CD14-positive monocyte (primary cell): ENCODE results near the gene PIEZO2. TPM values are rescaled to one million over a fixed set of nuclear protein-coding genes. Genes with fewer than 3 reads are reported as not detected.

Experiments
- DNase-seq, 3 donors: peaks; one replicate each; pipeline ENCODE4 v3.0.0-alpha.2; 2011 to 2022
- H2AFZ ChIP-seq: 2 replicates; pipeline ENCODE4 v1.6.0; 2012; ENCODE audit warnings: mild to moderate bottlenecking, low read depth, low read length, inconsistent platforms; ENCODE audit not compliant: insufficient read depth, poor library complexity, severe bottlenecking
- H3K27ac ChIP-seq, 2 donors: 1 replicate in 1 of 2; 2 replicates in 1 of 2; pipeline ENCODE4 v1.5.1; 2012 to 2013; ENCODE audit warnings: low read length in 2 of 2, control low read depth in 1 of 2, inconsistent platforms in 1 of 2, low read depth in 1 of 2, mild to moderate bottlenecking in 1 of 2
- H3K27me3 ChIP-seq, 2 donors: one replicate each; pipeline versions ENCODE4 v1.6.0 to v1.6.1; 2011 to 2013; ENCODE audit warnings: low read length in 2 of 2; ENCODE audit not compliant: control insufficient read depth in 2 of 2, insufficient read depth in 2 of 2
- H3K36me3 ChIP-seq, 2 donors: replicated peaks in 1 of 2; 1 replicate in 1 of 2; 2 replicates in 1 of 2; pipeline versions ENCODE4 v1.5.1 to v1.6.1; 2012 to 2013; ENCODE audit warnings: low read length in 2 of 2, control low read depth in 1 of 2, inconsistent platforms in 1 of 2, mild to moderate bottlenecking in 1 of 2; ENCODE audit not compliant: insufficient read depth in 2 of 2, control insufficient read depth in 1 of 2
- H3K4me1 ChIP-seq, 2 donors: 1 replicate in 1 of 2; 2 replicates in 1 of 2; pipeline versions ENCODE4 v1.5.1 to v1.6.1; 2012 to 2013; ENCODE audit warnings: low read length in 2 of 2, control low read depth in 1 of 2, inconsistent platforms in 1 of 2, mild to moderate bottlenecking in 1 of 2, moderate library complexity in 1 of 2; ENCODE audit not compliant: insufficient read depth in 2 of 2, control insufficient read depth in 1 of 2
- H3K4me2 ChIP-seq: replicated peaks from 2 replicates; pipeline ENCODE3; 2012; ENCODE audit warnings: low read length, moderate library complexity, mild to moderate bottlenecking; ENCODE audit not compliant: poor library complexity, severe bottlenecking; ENCODE audit errors: extremely low read depth
- H3K4me3 ChIP-seq, 3 experiments: fragments of 200-600 bp in 1 of 3; sonication (generic) in 1 of 3; replicated peaks in 1 of 3; 1 replicate in 2 of 3; 2 replicates in 1 of 3; pipeline ENCODE4 v1.5.1; 2011 to 2013; ENCODE audit warnings: low read length in 3 of 3, mild to moderate bottlenecking in 3 of 3, control low read depth in 2 of 3, low read depth in 2 of 3, inconsistent platforms in 1 of 3, moderate library complexity in 1 of 3
- H3K79me2 ChIP-seq: 2 replicates; pipeline ENCODE4 v1.6.0; 2012; ENCODE audit warnings: mild to moderate bottlenecking, control low read depth, inconsistent platforms, low read length, moderate library complexity; ENCODE audit not compliant: insufficient read depth
- H3K9ac ChIP-seq: 2 replicates; pipeline ENCODE4 v1.6.0; 2017; ENCODE audit warnings: low read length, mild to moderate bottlenecking; ENCODE audit not compliant: insufficient read depth, poor library complexity, severe bottlenecking
- H3K9me3 ChIP-seq, 2 donors: replicated peaks in 1 of 2; 1 replicate in 1 of 2; 2 replicates in 1 of 2; pipeline versions ENCODE4 v1.5.1 to v1.6.1; 2012 to 2013; ENCODE audit warnings: low read length in 2 of 2, control low read depth in 1 of 2; ENCODE audit not compliant: control insufficient read depth in 1 of 2, insufficient read depth in 1 of 2
- H4K20me1 ChIP-seq: 2 replicates; pipeline ENCODE4 v1.6.0; 2012; ENCODE audit warnings: mild to moderate bottlenecking, low read length, control low read depth, moderate library complexity; ENCODE audit not compliant: insufficient read depth
- H3K27ac Mint-ChIP-seq, 7 donors: one replicate each; pipeline ENCODE4 v1.8.0; 2020; ENCODE audit warnings: mild to moderate bottlenecking in 7 of 7, mixed read lengths in 7 of 7, moderate library complexity in 6 of 7, inconsistent platforms in 2 of 7
- H3K27me3 Mint-ChIP-seq, 3 donors: one replicate each; pipeline ENCODE4 v1.8.0; 2021 to 2022; ENCODE audit warnings: low read depth in 3 of 3, mild to moderate bottlenecking in 3 of 3, mixed read lengths in 3 of 3, moderate library complexity in 3 of 3, inconsistent platforms in 1 of 3
- H3K36me3 Mint-ChIP-seq, 2 donors: one replicate each; pipeline ENCODE4 v1.8.0; 2020; ENCODE audit warnings: mixed read lengths in 2 of 2, inconsistent platforms in 1 of 2, mild to moderate bottlenecking in 1 of 2
- H3K4me1 Mint-ChIP-seq: one replicate; pipeline ENCODE4 v1.8.0; 2020; ENCODE audit warnings: mild to moderate bottlenecking, mixed read lengths
- H3K4me3 Mint-ChIP-seq, 2 donors: one replicate each; pipeline ENCODE4 v1.8.0; 2020; ENCODE audit warnings: mild to moderate bottlenecking in 2 of 2, mixed read lengths in 2 of 2, moderate library complexity in 1 of 2
- H3K9me3 Mint-ChIP-seq, 7 donors: one replicate each; pipeline ENCODE4 v1.8.0; 2020 to 2022; ENCODE audit warnings: mixed read lengths in 7 of 7, mild to moderate bottlenecking in 6 of 7, moderate library complexity in 6 of 7, inconsistent platforms in 2 of 7
- CTCF ChIP-seq: fragments of 200-600 bp; IDR thresholded peaks from one replicate; pipeline ENCODE4 v1.8.0; 2022; ENCODE audit warnings: antibody characterized with exemption, mild to moderate bottlenecking
- WGBS: methylation state at CpG from one replicate; pipeline ENCODE4 v1.1.5; 2013; ENCODE audit warnings: missing lambda C conversion rate; ENCODE audit not compliant: insufficient coverage; 5-methylcytosine and 5-hydroxymethylcytosine counted together
- intact Hi-C, 2 donors: fragments of 100-400 bp; cut with micrococcal nuclease; formaldehyde crosslinking; loops; one replicate each; pipeline versions ENCODE4 v1.15.0 to v1.15.1; 2023
- polyA plus RNA-seq, 3 donors: library from polyadenylated mRNA; depleted of rRNA in 1 of 3; unstranded in 2 of 3; stranded (reverse) in 1 of 3; fragments of 300-500 nt in 2 of 3; fragments of >200 nt in 1 of 3; fragmentation: Illumina TruSeq in 2 of 3; gene quantifications; 1 replicate in 2 of 3; 2 replicates in 1 of 3; pipeline ENCODE4 v1.2.3, GENCODE V29; 2012 to 2021

The PIEZO2 gene
- polyA plus RNA-seq, 3 donors = not detected

- no peak overlapping the region for H3K27ac Mint-ChIP-seq
- H3K36me3 Mint-ChIP-seq = no peaks in the 10 kb centered on the region
- WGBS = 84% methylated on average over 5 of the region's 8 CpGs
- no peak overlapping the region for H3K27ac ChIP-seq
- no peaks in the 10 kb centered on the region for H3K79me2 ChIP-seq
- H3K9me3 Mint-ChIP-seq = peaks cover 0 to 4% (median 0%) of the 10 kb centered on the region in 7 donors
- no peak overlapping the region for H2AFZ ChIP-seq
- no peak for TF ChIP-seq CTCF
- no peak overlapping the region for H3K4me3 ChIP-seq
- no peaks in the 10 kb centered on the region for H3K4me1 ChIP-seq
- no peaks in the 10 kb centered on the region for H3K36me3 ChIP-seq
- no peak for DNase-seq
- no peak overlapping the region for H3K4me2 ChIP-seq
- H3K4me1 Mint-ChIP-seq = no peaks in the 10 kb centered on the region
- no peaks in the 10 kb centered on the region for H4K20me1 ChIP-seq
- no peaks in the 10 kb centered on the region for H3K27me3 ChIP-seq
- intact Hi-C loops = no loop called here
- peaks cover 0 to 2% (median 0%) of the 10 kb centered on the region in 3 donors for H3K27me3 Mint-ChIP-seq
- no peak overlapping the region for H3K4me3 Mint-ChIP-seq
- H3K9me3 ChIP-seq = no peaks in the 10 kb centered on the region
- H3K9ac ChIP-seq = no peak overlapping the region
Measured at GRCh38 chr18:11021477-11021876, 127.9 kb downstream of the PIEZO2 start.

- no peaks in the 10 kb centered on the region for H3K36me3 ChIP-seq
- no peak for DNase-seq
- no peak overlapping the region for H3K27ac Mint-ChIP-seq
- whole genome bisulfite sequencing = 76% methylated on average over 3 of the region's 6 CpGs
- no peak overlapping the region for H3K4me3 ChIP-seq
- H3K4me3 Mint-ChIP-seq = no peak overlapping the region
- H2AFZ ChIP-seq = no peak overlapping the region
- no peaks in the 10 kb centered on the region for H3K27me3 ChIP-seq
- no peak for TF ChIP-seq CTCF
- H3K36me3 Mint-ChIP-seq = no peaks in the 10 kb centered on the region
- H3K4me1 Mint-ChIP-seq = no peaks in the 10 kb centered on the region
- H4K20me1 ChIP-seq = no peaks in the 10 kb centered on the region
- no peaks in the 10 kb centered on the region for H3K4me1 ChIP-seq
- intact Hi-C loops = no loop called here
- H3K79me2 ChIP-seq = no peaks in the 10 kb centered on the region
- no peak overlapping the region for H3K27ac ChIP-seq
- H3K9me3 Mint-ChIP-seq = peaks cover 0 to 4% (median 0%) of the 10 kb centered on the region in 7 donors
- no peaks in the 10 kb centered on the region for H3K9me3 ChIP-seq
- H3K9ac ChIP-seq = no peak overlapping the region
- H3K4me2 ChIP-seq = no peak overlapping the region
- H3K27me3 Mint-ChIP-seq = peaks cover 0 to 2% (median 0%) of the 10 kb centered on the region in 3 donors
Measured at GRCh38 chr18:11020877-11021414, 128.4 kb downstream of the PIEZO2 start.
